ENCODE measurements around the gene GBA3.

GBA3 gene

DNA sequence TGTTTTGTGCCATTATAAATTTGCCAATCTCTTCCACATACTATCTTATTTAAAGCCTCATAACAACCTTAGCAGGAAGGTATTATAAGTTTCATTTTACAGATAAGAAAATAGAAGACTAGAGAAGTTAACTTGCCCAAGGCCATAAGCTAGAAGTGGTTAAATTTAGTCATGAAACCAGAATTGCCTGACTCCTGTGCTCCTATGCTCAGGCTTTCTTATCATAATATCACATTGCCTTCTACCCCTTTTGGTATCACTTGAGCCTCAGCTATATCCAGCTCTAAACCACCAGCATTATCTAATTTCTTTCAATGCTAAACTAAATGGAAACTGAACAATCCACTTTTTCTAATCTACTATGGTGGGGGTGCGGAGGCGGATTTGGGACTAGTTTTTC, 164.7 kb downstream of the GBA3 start:
- Histone ChIP-seq H3K27ac (ENCODE audit: low read depth, low read length) (no peak overlapping the region), H3K27me3 (ENCODE audit: control insufficient read depth in 1 of 2, insufficient read depth in 2 of 2, low read length in 2 of 2) (no peaks in the 10 kb centered on the region), H3K4me3 (ENCODE audit: low read depth in 1 of 2, low read length in 2 of 2) (no peak overlapping the region), H3K9me3 (ENCODE audit: low read length) (no peaks in the 10 kb centered on the region), H3K36me3 (ENCODE audit: insufficient read depth, low read length) (no peaks in the 10 kb centered on the region), H3K9ac (ENCODE audit: low read length) (no peak overlapping the region), H3K4me1 (ENCODE audit: insufficient read depth, low read length) (no peaks in the 10 kb centered on the region)

DNA sequence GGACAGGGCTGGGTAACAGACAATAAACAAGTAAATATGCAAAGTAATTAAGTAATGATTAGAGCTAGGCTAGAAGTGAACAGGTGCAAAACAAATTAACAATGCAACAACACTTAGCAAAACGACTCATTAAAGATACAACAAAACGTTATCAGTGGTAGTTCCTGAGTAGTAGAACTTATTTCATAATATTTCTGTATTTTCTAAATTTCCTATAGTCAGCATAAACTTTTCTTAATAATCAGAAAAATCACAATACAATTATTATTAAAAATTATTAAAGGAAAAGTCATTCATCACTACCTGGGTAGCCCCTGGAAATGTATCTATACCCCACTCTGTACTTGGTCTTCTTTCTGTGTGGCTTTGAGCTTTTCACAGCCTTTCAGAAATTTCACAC, 166.6 kb downstream of the GBA3 start:
- Histone ChIP-seq H3K4me3 (ENCODE audit: low read depth in 1 of 2, low read length in 2 of 2) (no peak overlapping the region), H3K27ac (ENCODE audit: low read depth, low read length) (no peak overlapping the region), H3K4me1 (ENCODE audit: insufficient read depth, low read length) (no peaks in the 10 kb centered on the region), H3K9ac (ENCODE audit: low read length) (no peak overlapping the region), H3K9me3 (ENCODE audit: low read length) (no peaks in the 10 kb centered on the region), H3K27me3 (ENCODE audit: control insufficient read depth in 1 of 2, insufficient read depth in 2 of 2, low read length in 2 of 2) (no peaks in the 10 kb centered on the region), H3K36me3 (ENCODE audit: insufficient read depth, low read length) (no peaks in the 10 kb centered on the region)

All from muscle layer of colon (tissue), 2 donors.